Measurements from ENCODE around the gene ERI2. TPM values are rescaled to one million over a fixed set of nuclear protein-coding genes. Genes with fewer than 3 reads are reported as not detected.

The ERI2 gene
- total RNA-seq, 1 donor from 2014 or later = 13.9 TPM

DNA sequence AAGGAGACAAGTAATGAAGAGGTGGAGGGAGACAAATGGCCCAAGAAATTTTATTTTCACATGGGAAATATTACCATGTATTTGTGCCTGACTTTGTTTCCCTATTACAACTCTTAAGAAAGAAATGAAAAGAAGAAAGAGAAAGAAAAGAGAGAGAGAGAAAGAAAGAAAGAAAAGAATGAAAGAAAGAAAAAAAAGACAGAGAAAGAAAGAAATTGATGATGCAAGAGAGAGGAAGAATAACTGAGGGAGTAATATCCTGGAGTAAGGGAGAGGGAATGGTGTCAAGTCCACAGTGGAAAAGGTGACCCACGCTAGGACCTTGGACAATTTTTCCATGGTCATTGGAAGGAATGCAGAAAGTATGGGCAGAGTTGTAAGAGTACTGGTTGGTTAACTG lies 52.5 kb downstream of the ERI2 start:
- Mint-ChIP-seq H3K27me3 (ENCODE audit: insufficient read depth) (peaks cover 13% of the 10 kb centered on the region), H3K36me3 (ENCODE audit: low read depth) (no peaks in the 10 kb centered on the region), H3K9me3 (no peaks in the 10 kb centered on the region), H3K4me3 (no peak overlapping the region), H3K4me1 (ENCODE audit: low read depth) (no peaks in the 10 kb centered on the region), H3K27ac (no peak overlapping the region)
- DNase-seq (ENCODE audit: low spot score) = no peak
- intact Hi-C loops (cut with micrococcal nuclease) = no loop called here

DNA sequence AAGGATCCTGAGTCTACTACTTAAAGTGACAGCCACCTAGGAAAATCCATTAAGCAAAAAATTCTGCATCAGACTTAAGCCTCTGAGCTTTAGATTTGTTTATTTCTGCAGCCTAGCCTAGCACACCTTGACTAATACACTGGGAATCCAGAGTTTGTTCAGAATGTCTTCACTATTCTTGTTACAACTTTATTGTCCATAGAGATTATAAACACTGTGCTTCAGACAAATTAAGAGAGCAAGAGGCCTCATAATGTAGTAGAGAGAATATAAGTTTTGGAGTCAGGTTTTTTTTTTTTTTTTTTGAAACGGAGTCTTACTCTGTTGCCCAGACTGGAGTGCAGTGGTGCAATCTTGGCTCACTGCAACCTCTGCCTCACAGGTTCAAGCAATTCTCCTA lies 55.7 kb downstream of the ERI2 start:
- DNase-seq (ENCODE audit: low spot score) = no peak
- H3K4me3 Mint-ChIP-seq = no peak overlapping the region
- no peaks in the 10 kb centered on the region for H3K36me3 Mint-ChIP-seq (ENCODE audit: low read depth)
- intact Hi-C loops (cut with micrococcal nuclease) = no loop called here
- peaks cover 12% of the 10 kb centered on the region for H3K9me3 Mint-ChIP-seq
- H3K27me3 Mint-ChIP-seq (ENCODE audit: insufficient read depth) = peaks cover 13% of the 10 kb centered on the region
- H3K4me1 Mint-ChIP-seq (ENCODE audit: low read depth) = no peaks in the 10 kb centered on the region
- no peak overlapping the region for H3K27ac Mint-ChIP-seq

DNA sequence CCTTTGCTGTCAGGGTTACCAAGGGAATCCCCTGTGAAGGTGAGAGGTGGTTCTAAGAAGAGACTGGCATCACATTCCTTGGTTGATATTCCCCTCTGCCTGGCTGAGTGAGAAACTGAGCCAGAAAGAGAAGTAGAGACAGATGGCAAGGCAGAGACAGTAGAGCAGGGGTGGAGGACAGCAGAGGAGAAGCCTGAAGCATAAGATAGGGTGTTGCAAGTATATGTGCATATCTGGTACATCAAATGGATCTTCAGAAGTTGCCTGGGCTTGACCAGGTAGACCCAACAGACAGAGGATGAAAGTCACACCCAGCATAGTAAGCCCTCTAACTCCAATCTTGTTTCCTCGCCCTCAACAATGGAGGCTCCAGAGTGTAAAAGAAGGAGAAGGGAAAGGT lies 56.8 kb downstream of the ERI2 start:
- Mint-ChIP-seq H3K27ac (no peak overlapping the region), H3K36me3 (ENCODE audit: low read depth) (no peaks in the 10 kb centered on the region)

DNA sequence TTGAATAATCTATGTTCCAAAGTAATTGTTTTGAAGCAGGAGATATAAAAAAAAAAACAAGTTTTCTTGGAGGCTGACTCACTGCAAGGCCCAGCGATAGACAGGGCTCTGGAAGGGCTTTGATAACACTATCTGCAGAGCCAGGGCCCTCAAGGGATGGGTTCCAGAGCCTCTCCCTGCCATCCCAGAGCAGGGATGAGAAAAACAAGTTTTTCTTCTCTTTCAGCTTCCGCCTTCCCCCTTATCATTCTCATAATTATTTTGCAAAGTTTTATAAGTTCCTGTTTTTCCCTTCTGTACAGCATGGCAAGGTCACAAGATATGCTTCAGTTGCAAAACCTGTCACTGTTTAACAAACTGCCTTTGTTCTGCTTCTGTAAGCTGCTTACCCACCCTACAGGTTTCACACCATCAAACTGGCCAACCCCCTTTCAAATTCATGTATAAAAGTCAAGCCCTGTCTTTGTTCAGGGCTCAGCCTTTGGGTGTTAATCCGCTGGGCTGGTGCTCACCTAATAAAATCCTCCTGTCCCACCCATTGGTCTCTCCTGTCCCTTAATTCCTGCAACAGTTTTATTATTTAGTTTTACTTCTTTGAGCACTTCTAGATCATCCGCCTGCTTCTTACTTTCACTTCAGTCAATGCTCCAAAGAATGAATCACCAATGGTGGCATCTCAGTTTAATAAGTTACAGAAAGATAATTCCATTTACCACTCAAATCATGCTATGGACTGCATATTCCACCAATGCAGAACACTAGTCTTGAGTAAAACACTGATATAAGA lies 59.0 kb downstream of the ERI2 start:
- Mint-ChIP-seq H3K4me3 (no peak overlapping the region), H3K36me3 (ENCODE audit: low read depth) (no peaks in the 10 kb centered on the region), H3K4me1 (ENCODE audit: low read depth) (no peaks in the 10 kb centered on the region), H3K9me3 (peaks cover 12% of the 10 kb centered on the region), H3K27ac (no peak overlapping the region), H3K27me3 (ENCODE audit: insufficient read depth) (peaks cover 6% of the 10 kb centered on the region)
- intact Hi-C loops (cut with micrococcal nuclease) = no loop called here
- no peak for DNase-seq (ENCODE audit: low spot score)

More for the DNA sequence above, 56.8 kb downstream of the ERI2 start:
- no peak overlapping the region for H3K4me3 Mint-ChIP-seq
- peaks cover 12% of the 10 kb centered on the region for H3K27me3 Mint-ChIP-seq (ENCODE audit: insufficient read depth)
- DNase-seq (ENCODE audit: low spot score) = no peak
- peaks cover 12% of the 10 kb centered on the region for H3K9me3 Mint-ChIP-seq
- no peaks in the 10 kb centered on the region for H3K4me1 Mint-ChIP-seq (ENCODE audit: low read depth)
- intact Hi-C loops (cut with micrococcal nuclease) = no loop called here

DNA sequence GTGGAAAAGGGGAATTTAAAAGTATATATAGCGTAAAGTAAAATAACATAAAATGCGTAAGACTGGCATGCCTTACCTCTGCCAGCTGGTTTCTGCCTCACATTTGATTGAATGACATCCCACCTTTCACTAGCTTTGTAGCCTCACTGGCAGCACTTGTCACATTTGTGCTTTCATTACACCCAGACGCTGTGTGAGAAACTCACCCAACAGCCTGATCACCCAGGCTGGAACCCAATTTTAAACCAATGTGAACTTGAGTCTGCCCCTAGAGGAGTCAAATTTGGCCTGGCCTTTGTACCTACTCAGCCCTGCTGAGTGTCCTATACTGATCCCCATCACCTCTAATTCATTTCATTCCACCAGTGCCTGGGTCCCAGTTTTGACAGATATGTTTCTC lies 59.8 kb downstream of the ERI2 start:
- Mint-ChIP-seq H3K36me3 (ENCODE audit: low read depth) (no peaks in the 10 kb centered on the region), H3K4me3 (no peak overlapping the region), H3K27ac (no peak overlapping the region), H3K9me3 (peaks cover 12% of the 10 kb centered on the region), H3K27me3 (ENCODE audit: insufficient read depth) (no peaks in the 10 kb centered on the region), H3K4me1 (ENCODE audit: low read depth) (no peaks in the 10 kb centered on the region)
- DNase-seq (ENCODE audit: low spot score) = no peak
- intact Hi-C loops (cut with micrococcal nuclease) = no loop called here

Other genes starting within 250 kb of the ERI2 start
- not detected in 2 replicates for gene ACSM2B, start 230.1 kb downstream of the ERI2 start, total RNA-seq
- not detected in 2 replicates for gene ACSM1, start 108.8 kb downstream of the ERI2 start, total RNA-seq
- 42.4 and 43.3 TPM in 2 replicates for gene THUMPD1, start 64.7 kb downstream of the ERI2 start, total RNA-seq
- 1.9 and 2.9 TPM in 2 replicates for gene ACSM3, start 42.5 kb downstream of the ERI2 start, total RNA-seq
- gene REXO5, start 55 bp upstream of the ERI2 start, total RNA-seq = 7.7 and 8.3 TPM in 2 replicates
- gene DCUN1D3, start 93.9 kb upstream of the ERI2 start, total RNA-seq = 14.5 and 16.7 TPM in 2 replicates
- gene LYRM1, start 94.3 kb upstream of the ERI2 start, total RNA-seq = 21.2 and 23.7 TPM in 2 replicates

All from activated T-helper 1 cell treated with anti-CD3 and anti-CD28 coated beads, Interleukin-12 subunit alpha, Interleukin-12 subunit beta, Interleukin-2, Interleukin-4 antibody, amounts not matched to agents 30 ng/mL and 10 ng/mL and 1 ng/mL, durations not matched to agents 14 hours and 24 hours and 36 hours (primary cell).